Body of pancreas (tissue), 4 donors: ENCODE measurements around the gene COBLL1. TPM values are rescaled to one million over a fixed set of nuclear protein-coding genes. Genes with fewer than 3 reads are reported as not detected.
A peak's percentile ranks its signal among the peaks of the same experiment; 100 is the strongest.

Experiments
- ATAC-seq: fragments of 150-250 bp; one replicate; pipeline ENCODE4 v1.9.1; 2016
- DNase-seq, 4 donors: peaks; one replicate each; pipeline ENCODE4 v3.0.0-alpha.2; 2019
- H3K27ac ChIP-seq, 4 donors: fragments of 200-600 bp; sonication (generic); 1 replicate in 3 of 4; 2 replicates in 1 of 4; pipeline versions ENCODE4 v1.5.1 to v1.6.1; 2016 to 2019; ENCODE audit warnings: mild to moderate bottlenecking in 1 of 4, mixed read lengths in 1 of 4, moderate library complexity in 1 of 4
- H3K27me3 ChIP-seq, 2 donors: fragments of 200-600 bp; sonication (generic); one replicate each; pipeline ENCODE4 v1.6.0; 2016; ENCODE audit warnings: mild to moderate bottlenecking in 1 of 2
- H3K36me3 ChIP-seq, 2 donors: fragments of 200-600 bp; sonication (generic); replicated peaks in 1 of 2; 2 replicates each; pipeline ENCODE4 v1.5.1; 2016; ENCODE audit warnings: low read depth in 2 of 2; ENCODE audit not compliant: insufficient read depth in 1 of 2
- H3K4me1 ChIP-seq: fragments of 200-600 bp; sonication (generic); one replicate; pipeline ENCODE4 v1.6.0; 2016
- H3K4me3 ChIP-seq, 2 donors: fragments of 200-600 bp; sonication (generic); 1 replicate in 1 of 2; 2 replicates in 1 of 2; pipeline ENCODE4 v1.5.1; 2016 to 2019
- H3K9me3 ChIP-seq, 3 donors: fragments of 200-600 bp; sonication (generic); 1 replicate in 2 of 3; 2 replicates in 1 of 3; pipeline ENCODE4 v1.5.1; 2016
- POLR2A ChIP-seq, 3 donors: fragments of 450-650 bp; IDR thresholded peaks; one replicate each; pipeline ENCODE4 v1.6.1; 2016; ENCODE audit warnings: antibody characterized with exemption in 3 of 3, mild to moderate bottlenecking in 2 of 3
- WGBS, 2 donors: methylation state at CpG; one replicate each; pipeline ENCODE4 v1.1.5; 2017; 5-methylcytosine and 5-hydroxymethylcytosine counted together
- intact Hi-C: fragments of 100-400 bp; cut with DNase I; formaldehyde crosslinking; loops from one replicate; pipeline ENCODE4 v1.15.1; 2023
- total RNA-seq, 2 donors: library from RNA; depleted of rRNA; stranded (reverse); fragments of >200 nt; gene quantifications; one replicate each; pipeline ENCODE4 v1.1.0, GENCODE V29; 2016
- TF ChIP-seq, protein P1 (sequence below), 7 experiments: fragments of 450-650 bp in 4 of 7; fragments of 200-600 bp in 3 of 7; sonication (generic) in 3 of 7; IDR thresholded peaks; one replicate each; pipeline ENCODE4 v1.5.1; 2016 to 2019; ENCODE audit warnings: antibody characterized with exemption in 7 of 7

Gene COBLL1
- total RNA-seq, 2 donors from 2014 or later, result 104 to 140 TPM

DNA sequence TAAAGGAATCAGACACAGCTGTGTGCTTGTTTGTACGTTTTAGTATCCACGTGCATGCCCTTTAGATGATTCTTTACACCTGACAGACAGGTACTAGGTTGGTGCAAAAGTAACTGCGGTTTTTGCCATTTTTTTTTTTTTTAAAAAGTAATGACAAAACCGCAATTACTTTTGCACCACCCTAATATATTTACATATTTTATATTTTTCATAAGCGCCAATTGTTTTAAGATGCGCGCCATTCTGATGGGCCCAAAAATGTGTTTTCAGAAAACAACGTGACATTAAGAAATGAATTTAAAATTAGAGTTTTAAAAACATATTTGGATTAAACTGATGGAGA lies 972 bp upstream of the COBLL1 start:
- Histone ChIP-seq H3K9me3 (no peaks in the 10 kb centered on the region), H3K27me3 (no peaks in the 10 kb centered on the region), H3K27ac (peak overlapping the region; percentile 96 to 100 (median 98)), H3K4me3 (no peak overlapping the region), H3K36me3 (no peaks in the 10 kb centered on the region), H3K4me1 (peaks cover 40% of the 10 kb centered on the region)
- DNase-seq (no peak), ATAC-seq (no peak)
- TF ChIP-seq POLR2A (IDR thresholded peaks at IDR 0.05), result no peak
- intact Hi-C loops, result no loop called here
- 42 to 45% methylated on average over 8 of the region's 8 CpGs for WGBS, 2 donors

DNA sequence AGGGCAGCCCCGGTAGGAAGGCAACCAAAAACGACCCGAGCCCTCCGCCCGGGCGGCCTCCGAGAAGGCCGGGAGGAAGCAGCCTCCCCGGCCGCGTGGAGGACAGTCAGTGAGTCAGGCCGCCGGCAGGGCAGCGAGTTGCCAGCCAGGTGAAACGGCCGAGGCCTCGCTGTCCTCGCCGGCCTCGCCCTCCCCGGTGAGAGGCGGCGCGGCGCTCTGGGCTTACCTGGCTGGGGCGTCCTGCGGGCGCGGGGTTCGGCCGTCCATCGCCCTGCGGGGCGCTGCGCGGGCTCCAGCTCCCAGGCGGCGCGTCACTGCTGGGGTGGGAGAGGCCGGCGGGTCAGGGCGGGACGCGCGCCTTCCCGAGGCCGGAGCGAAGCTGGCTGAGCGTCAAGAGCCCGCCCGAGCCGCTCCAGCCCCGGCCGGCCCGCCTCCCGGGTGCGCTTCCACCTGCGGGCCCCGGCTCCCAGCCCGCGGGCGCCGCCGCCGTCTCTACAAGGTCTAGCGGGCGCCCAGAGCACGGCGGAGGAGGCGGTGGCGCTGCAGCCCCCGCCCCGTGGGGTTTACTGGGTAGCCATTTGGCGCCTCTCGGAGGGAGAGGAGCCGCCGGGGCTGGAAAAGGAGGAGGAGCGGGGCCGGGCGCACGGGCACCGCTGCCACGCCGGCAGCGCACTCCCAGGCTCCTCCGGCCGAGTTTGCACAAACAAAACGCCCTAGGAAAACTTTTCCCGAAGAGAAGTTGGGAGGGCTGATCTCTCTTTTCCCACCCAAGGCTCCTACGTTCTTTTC lies 499 bp downstream of the COBLL1 start:
- Histone ChIP-seq H3K27me3 (no peaks in the 10 kb centered on the region), H3K4me1 (peaks cover 50% of the 10 kb centered on the region), H3K27ac (peak overlapping the region; percentile 96 to 100 (median 98)), H3K36me3 (no peaks in the 10 kb centered on the region), H3K9me3 (no peaks in the 10 kb centered on the region), H3K4me3 (peak overlapping the region; percentile 61 to 75)
- DNase-seq (peak; percentile 86 to 90 (median 88)), ATAC-seq (peak; percentile 72)
- intact Hi-C loops, result no loop called here
- 0 to 1% methylated on average over 12 to 64 of the region's 90 CpGs for WGBS, 2 donors
- peak; percentile 77 to 84 (median 84) for TF ChIP-seq POLR2A (IDR thresholded peaks at IDR 0.05)
- TF ChIP-seq, protein P1, sequence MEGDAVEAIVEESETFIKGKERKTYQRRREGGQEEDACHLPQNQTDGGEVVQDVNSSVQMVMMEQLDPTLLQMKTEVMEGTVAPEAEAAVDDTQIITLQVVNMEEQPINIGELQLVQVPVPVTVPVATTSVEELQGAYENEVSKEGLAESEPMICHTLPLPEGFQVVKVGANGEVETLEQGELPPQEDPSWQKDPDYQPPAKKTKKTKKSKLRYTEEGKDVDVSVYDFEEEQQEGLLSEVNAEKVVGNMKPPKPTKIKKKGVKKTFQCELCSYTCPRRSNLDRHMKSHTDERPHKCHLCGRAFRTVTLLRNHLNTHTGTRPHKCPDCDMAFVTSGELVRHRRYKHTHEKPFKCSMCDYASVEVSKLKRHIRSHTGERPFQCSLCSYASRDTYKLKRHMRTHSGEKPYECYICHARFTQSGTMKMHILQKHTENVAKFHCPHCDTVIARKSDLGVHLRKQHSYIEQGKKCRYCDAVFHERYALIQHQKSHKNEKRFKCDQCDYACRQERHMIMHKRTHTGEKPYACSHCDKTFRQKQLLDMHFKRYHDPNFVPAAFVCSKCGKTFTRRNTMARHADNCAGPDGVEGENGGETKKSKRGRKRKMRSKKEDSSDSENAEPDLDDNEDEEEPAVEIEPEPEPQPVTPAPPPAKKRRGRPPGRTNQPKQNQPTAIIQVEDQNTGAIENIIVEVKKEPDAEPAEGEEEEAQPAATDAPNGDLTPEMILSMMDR (IDR thresholded peaks at IDR 0.05), result peak in 2 of 7 experiments; percentile 35 to 36

DNA sequence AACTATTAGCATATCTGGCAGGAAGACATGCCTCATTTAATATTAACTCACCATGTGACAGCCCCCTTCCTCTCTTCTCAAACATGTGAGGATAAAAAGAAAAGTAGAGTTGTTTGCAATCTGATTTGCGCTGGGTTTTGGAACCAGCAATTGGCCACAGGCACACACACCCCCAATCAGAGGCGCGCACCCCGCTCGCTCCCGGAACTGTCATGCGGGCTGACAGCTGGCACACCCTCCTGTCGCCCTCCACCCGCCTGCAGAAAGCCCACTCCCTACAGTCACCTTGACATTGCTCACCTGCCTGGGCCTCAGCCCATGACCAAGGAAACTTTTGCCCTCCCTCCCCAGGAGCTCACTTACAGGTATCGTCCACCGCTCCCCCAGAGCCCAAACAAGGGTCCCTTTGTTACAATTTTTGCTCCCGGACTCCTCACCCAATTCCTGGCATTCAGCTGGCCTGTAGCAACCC lies 1.1 kb downstream of the COBLL1 start:
- TF ChIP-seq, protein P1 (IDR thresholded peaks at IDR 0.05), result peak in 1 of 7 experiments; percentile 18
- peak; percentile 45 to 91 (median 88) for TF ChIP-seq POLR2A (IDR thresholded peaks at IDR 0.05)
- ATAC-seq (peak; percentile 70), DNase-seq (peak; percentile 83 to 92 (median 88))
- Histone ChIP-seq H3K9me3 (no peaks in the 10 kb centered on the region), H3K4me1 (peaks cover 55% of the 10 kb centered on the region), H3K27me3 (no peaks in the 10 kb centered on the region), H3K27ac (peak overlapping the region; percentile 96 to 100 (median 98)), H3K36me3 (no peaks in the 10 kb centered on the region), H3K4me3 (peak overlapping the region; percentile 61 to 75)
- intact Hi-C loops, result no loop called here
- WGBS, 2 donors, result 0 to 1% methylated on average over 12 of the region's 12 CpGs

DNA sequence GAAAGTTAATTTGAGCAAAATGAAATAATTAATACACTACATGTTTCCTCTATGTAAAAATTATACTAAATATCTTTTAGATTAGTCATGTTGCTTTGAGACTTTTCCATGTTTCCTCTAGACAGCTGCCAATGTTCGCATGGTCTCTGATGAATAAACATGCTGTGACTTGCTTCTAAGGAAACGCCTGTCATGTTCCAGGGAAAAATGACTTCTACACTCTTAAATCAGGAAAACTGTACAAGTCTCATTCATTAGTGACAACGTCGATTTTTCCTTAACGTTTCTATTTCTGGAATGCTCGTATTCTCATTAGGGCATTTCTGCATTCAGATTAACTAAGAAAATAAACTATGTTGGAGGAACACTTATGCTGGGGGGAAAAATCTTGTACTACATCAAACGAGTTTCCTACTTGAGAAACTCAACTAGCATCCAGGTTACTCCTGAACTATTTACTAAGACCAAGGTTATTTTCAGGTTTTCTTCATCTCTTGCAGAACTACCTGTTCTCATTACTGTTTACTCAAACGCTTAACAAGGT lies 1.6 kb downstream of the COBLL1 start:
- 2 to 4% methylated on average over 8 of the region's 8 CpGs for WGBS, 2 donors
- peak; percentile 17 for ATAC-seq

DNA sequence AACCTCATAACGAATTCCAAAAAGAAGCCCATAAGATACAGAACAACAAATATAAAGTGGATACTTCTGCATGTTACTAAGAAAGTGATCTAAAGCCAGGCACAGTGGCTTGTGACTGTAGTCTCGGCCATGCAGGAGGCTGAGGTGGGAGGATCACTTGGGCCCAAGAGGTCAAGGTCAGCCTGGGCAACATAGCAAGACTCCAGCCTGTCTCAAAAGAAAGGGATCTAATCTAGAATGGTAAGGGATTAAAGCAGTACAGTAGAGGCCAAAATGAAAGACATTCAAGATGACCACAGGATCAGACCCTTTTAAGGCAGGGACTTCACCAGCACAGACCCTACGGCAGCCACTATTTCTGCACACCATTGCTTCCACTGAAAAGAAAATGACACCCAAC lies 3.8 kb downstream of the COBLL1 start:
- no peak overlapping the region for H3K4me3 ChIP-seq
- TF ChIP-seq, protein P1 (IDR thresholded peaks at IDR 0.05), result no peak
- no peak for TF ChIP-seq POLR2A (IDR thresholded peaks at IDR 0.05)
- no peak for DNase-seq
- ATAC-seq, result no peak
- intact Hi-C loops, result no loop called here
- WGBS, 2 donors, result 38 to 40% methylated on average over 3 of the region's 3 CpGs
- no peaks in the 10 kb centered on the region for H3K36me3 ChIP-seq
- H3K27ac ChIP-seq, result peak overlapping the region; percentile 66 to 100 (median 88)
- H3K9me3 ChIP-seq, result no peaks in the 10 kb centered on the region
- no peaks in the 10 kb centered on the region for H3K27me3 ChIP-seq
- H3K4me1 ChIP-seq, result peaks cover 43% of the 10 kb centered on the region

More for the DNA sequence above, 1.6 kb downstream of the COBLL1 start:
- no peaks in the 10 kb centered on the region for H3K36me3 ChIP-seq
- peak overlapping the region in 1 of 2 donors; percentile 1 for H3K4me3 ChIP-seq
- intact Hi-C loops, result no loop called here
- TF ChIP-seq, protein P1 (IDR thresholded peaks at IDR 0.05), result no peak
- no peak for TF ChIP-seq POLR2A (IDR thresholded peaks at IDR 0.05)
- peak overlapping the region; percentile 96 to 100 (median 98) for H3K27ac ChIP-seq
- peak; percentile 60 to 86 (median 68) for DNase-seq
- H3K27me3 ChIP-seq, result no peaks in the 10 kb centered on the region
- H3K4me1 ChIP-seq, result peaks cover 57% of the 10 kb centered on the region
- H3K9me3 ChIP-seq, result no peaks in the 10 kb centered on the region
